GM18951 (cell line): ENCODE measurements around the gene GMNC.
"Not testable (repeated sequence)": the region's sequence is repeated elsewhere in the genome, so short reads cannot be mapped to it uniquely, and the experiment has no call there.

Experiments used
- POLR2A ChIP-seq: IDR thresholded peaks from 4 replicates; pipeline ENCODE4 v1.6.1; 2011; ENCODE audit warnings: mild to moderate bottlenecking; ENCODE audit not compliant: insufficient read length, insufficient read depth; ENCODE audit errors: extremely low read depth
- in situ Hi-C: fragments of 300-500 bp; cut with MboI; formaldehyde crosslinking; loops from one replicate; pipeline ENCODE4 v1.12.0; 2022; ENCODE audit warnings: low sequenced_read_pairs, mixed read lengths, inconsistent platforms; ENCODE audit not compliant: unreplicated experiment

Gene GMNC

GRCh38 chr3:190862209-190863118 lies at the start of gene GMNC:
GMNC (minus strand) TSS chr3:190862694; CDS start chr3:190862615, 79 bp downstream.
- no peak for TF ChIP-seq POLR2A
- in situ Hi-C loops: no loop called here

GRCh38 chr3:190911382-190911781 lies 48.9 kb upstream of the GMNC start:
- in situ Hi-C loops: no loop called here
- no peak for TF ChIP-seq POLR2A

GRCh38 chr3:190909908-190910307 lies 47.4 kb upstream of the GMNC start:
- in situ Hi-C loops: no loop called here
- no peak for TF ChIP-seq POLR2A

- in situ Hi-C loops: no loop called here
- no peak for TF ChIP-seq POLR2A
These were observed 40.7 kb upstream of the GMNC start for GRCh38 chr3:190903156-190903555.

- in situ Hi-C loops: no loop called here
These were observed 39.8 kb upstream of the GMNC start for GRCh38 chr3:190902292-190902691.

GRCh38 chr3:190892395-190892902 lies 30.0 kb upstream of the GMNC start:
- no peak for TF ChIP-seq POLR2A

More at GRCh38 chr3:190902292-190902691, 39.8 kb upstream of the GMNC start:
- no peak for TF ChIP-seq POLR2A

GRCh38 chr3:190886945-190887344 lies 24.5 kb upstream of the GMNC start:
- in situ Hi-C loops: no loop called here
- TF ChIP-seq POLR2A: no peak

More at GRCh38 chr3:190892395-190892902, 30.0 kb upstream of the GMNC start:
- in situ Hi-C loops: no loop called here

GRCh38 chr3:190883973-190884832 lies 21.7 kb upstream of the GMNC start:
- in situ Hi-C loops: no loop called here
- no peak for TF ChIP-seq POLR2A

- TF ChIP-seq POLR2A: no peak
- in situ Hi-C loops: no loop called here
These were observed 20.6 kb upstream of the GMNC start for GRCh38 chr3:190883141-190883540.

- no peak for TF ChIP-seq POLR2A
- in situ Hi-C loops: no loop called here
These were observed 15.4 kb upstream of the GMNC start for GRCh38 chr3:190877925-190878324.

- in situ Hi-C loops: not testable (repeated sequence)
These were observed 13.9 kb upstream of the GMNC start for GRCh38 chr3:190876433-190876832.

- in situ Hi-C loops: not testable (repeated sequence)
These were observed 12.6 kb upstream of the GMNC start for GRCh38 chr3:190875061-190875460.

- no peak for TF ChIP-seq POLR2A
- in situ Hi-C loops: no loop called here
These were observed 7.6 kb upstream of the GMNC start for GRCh38 chr3:190870127-190870526.
